HepG2 (cell line): Measurements from ENCODE around the gene ACSS1. TPM values are rescaled to one million over a fixed set of nuclear protein-coding genes. Genes with fewer than 3 reads are reported as not detected.

Experiments
- DPF2 ChIP-seq: sonication (generic); formaldehyde crosslinking; IDR thresholded peaks from 2 replicates; pipeline ENCODE4 v1.4.0; 2020; ENCODE audit warnings: mild to moderate bottlenecking, low read depth, missing genetic modification reagents, borderline replicate concordance
- GFI1 ChIP-seq: sonication (generic); formaldehyde crosslinking; IDR thresholded peaks from 2 replicates; pipeline ENCODE4 v1.5.0; 2020; ENCODE audit warnings: missing genetic modification reagents, mild to moderate bottlenecking, borderline replicate concordance
- MAFF ChIP-seq: IDR thresholded peaks from 2 replicates; pipeline ENCODE4 v1.6.1; 2011; ENCODE audit warnings: low read depth, low read length, improper control_type of control experiment
- MTF2 ChIP-seq: sonication (generic); formaldehyde crosslinking; IDR thresholded peaks from 2 replicates; pipeline ENCODE4 v1.5.0; 2020; ENCODE audit warnings: missing genetic modification reagents, borderline replicate concordance
- NR2C2 ChIP-seq: sonication (generic); formaldehyde crosslinking; IDR thresholded peaks from 2 replicates; pipeline ENCODE4 v1.4.0; 2020; ENCODE audit warnings: missing genetic modification reagents, mild to moderate bottlenecking, moderate library complexity, borderline replicate concordance
- ONECUT2 ChIP-seq: sonication (generic); formaldehyde crosslinking; IDR thresholded peaks from 2 replicates; pipeline ENCODE4 v1.4.0; 2020; ENCODE audit warnings: missing genetic modification reagents
- TEAD3 ChIP-seq: optimal IDR thresholded peaks from 2 replicates; pipeline ENCODE3; 2016; ENCODE audit warnings: borderline replicate concordance
- THAP11 ChIP-seq: IDR thresholded peaks from 2 replicates; pipeline ENCODE4 v1.6.1; 2016; ENCODE audit warnings: missing biosample characterization, missing genetic modification reagents
- ZNF256 ChIP-seq: sonication (generic); formaldehyde crosslinking; conservative IDR thresholded peaks from 2 replicates; pipeline ENCODE4 v1.4.0; 2020; ENCODE audit warnings: missing genetic modification reagents
- polyA plus RNA-seq, 8 experiments: library from polyadenylated mRNA; depleted of rRNA in 3 of 8; stranded (reverse) in 7 of 8; unstranded in 1 of 8; fragments of >200 nt; fragmentation: Illumina TruSeq in 4 of 8; extraction: Trizol in 4 of 8; gene quantifications; 2 replicates each; pipeline versions ENCODE4 v1.2.1 to v1.2.3, GENCODE V29; 2011 to 2016; ENCODE audit warnings: low read depth in 4 of 8, missing spikeins in 1 of 8, mixed read lengths in 1 of 8; ENCODE audit not compliant: insufficient read depth in 1 of 8
- total RNA-seq, 5 experiments: library from RNA; depleted of rRNA; stranded (reverse); fragments of >200 nt; fragmentation: Illumina TruSeq; extraction: Trizol; gene quantifications; 2 replicates each; pipeline ENCODE4 v1.2.3, GENCODE V29; 2016; ENCODE audit warnings: low read depth in 1 of 5
- TF ChIP-seq, protein P1 (sequence below): IDR thresholded peaks from 2 replicates; pipeline ENCODE4 v1.6.1; 2016; ENCODE audit warnings: low read depth, control low read depth
- TF ChIP-seq, protein P2 (sequence below): sonication (generic); formaldehyde crosslinking; conservative IDR thresholded peaks from 2 replicates; pipeline ENCODE4 v1.4.0; 2020; ENCODE audit warnings: mild to moderate bottlenecking, missing genetic modification reagents, moderate library complexity
- TF ChIP-seq, protein P3 (sequence below): sonication (generic); formaldehyde crosslinking; IDR thresholded peaks from 2 replicates; pipeline ENCODE4 v1.4.0; 2020; ENCODE audit warnings: missing genetic modification reagents
- TF ChIP-seq, protein P4 (sequence below): sonication (generic); formaldehyde crosslinking; IDR thresholded peaks from 2 replicates; pipeline ENCODE4 v1.8.1; 2023; ENCODE audit warnings: missing genetic modification reagents, inconsistent platforms, borderline replicate concordance
- TF ChIP-seq, protein P5 (sequence below): sonication (generic); formaldehyde crosslinking; IDR thresholded peaks from 2 replicates; pipeline ENCODE4 v1.4.0; 2020; ENCODE audit warnings: missing genetic modification reagents, mild to moderate bottlenecking, borderline replicate concordance
- TF ChIP-seq, protein P6 (sequence below): sonication (generic); formaldehyde crosslinking; IDR thresholded peaks from 2 replicates; pipeline ENCODE4 v1.4.0; 2020; ENCODE audit warnings: missing genetic modification reagents, borderline replicate concordance
- TF ChIP-seq, protein P7 (sequence below): sonication (generic); formaldehyde crosslinking; IDR thresholded peaks from 2 replicates; pipeline ENCODE4 v1.4.0; 2020; ENCODE audit warnings: missing genetic modification reagents, low read depth, mild to moderate bottlenecking, borderline replicate concordance

ACSS1 gene
- total and polyA plus RNA-seq, 2 of the 13 experiments (the other 11 are each of a cell fraction or from before 2014, with no cell fraction given), result 15.2 to 41.6 TPM

DNA sequence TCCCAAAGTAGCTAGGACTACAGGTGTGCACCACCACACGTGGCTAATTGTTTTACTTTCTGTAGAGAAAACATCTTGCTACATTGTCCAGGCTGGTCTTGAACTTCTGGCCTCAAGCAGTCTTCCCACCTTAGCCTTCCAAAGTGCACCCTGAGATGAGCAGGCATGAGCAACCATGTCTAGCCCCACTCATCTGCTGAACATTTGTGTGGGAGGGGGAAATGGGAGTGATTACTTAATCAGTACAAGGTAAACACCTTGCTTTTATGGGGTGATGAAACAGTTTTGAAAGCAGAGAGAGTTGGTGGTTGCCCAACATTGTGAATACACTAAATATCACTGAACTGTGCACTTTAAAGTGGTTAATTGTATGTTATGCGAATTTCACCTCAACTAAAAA is 70.7 kb downstream of the ACSS1 start (continued):
- TF ChIP-seq, protein P1, sequence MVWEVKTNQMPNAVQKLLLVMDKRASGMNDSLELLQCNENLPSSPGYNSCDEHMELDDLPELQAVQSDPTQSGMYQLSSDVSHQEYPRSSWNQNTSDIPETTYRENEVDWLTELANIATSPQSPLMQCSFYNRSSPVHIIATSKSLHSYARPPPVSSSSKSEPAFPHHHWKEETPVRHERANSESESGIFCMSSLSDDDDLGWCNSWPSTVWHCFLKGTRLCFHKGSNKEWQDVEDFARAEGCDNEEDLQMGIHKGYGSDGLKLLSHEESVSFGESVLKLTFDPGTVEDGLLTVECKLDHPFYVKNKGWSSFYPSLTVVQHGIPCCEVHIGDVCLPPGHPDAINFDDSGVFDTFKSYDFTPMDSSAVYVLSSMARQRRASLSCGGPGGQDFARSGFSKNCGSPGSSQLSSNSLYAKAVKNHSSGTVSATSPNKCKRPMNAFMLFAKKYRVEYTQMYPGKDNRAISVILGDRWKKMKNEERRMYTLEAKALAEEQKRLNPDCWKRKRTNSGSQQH (CRISPR knock-in tag), result 0 out of 2 replicates have a peak, but pooled peaks have one; percentile 15
- TF ChIP-seq MAFF (peak; percentile 26; the same call in 1 of the 2 replicates), ONECUT2 (CRISPR knock-in tag) (no peak), THAP11 (CRISPR knock-in tag) (peak; percentile 83), TEAD3 (CRISPR knock-in tag) (no peak), GFI1 (CRISPR knock-in tag) (peak; percentile 86), MTF2 (CRISPR knock-in tag) (no peak), NR2C2 (peak; percentile 79), ZNF256 (CRISPR knock-in tag) (no peak), DPF2 (CRISPR knock-in tag) (peak; percentile 72; the same call in 1 of the 2 replicates)
- TF ChIP-seq, protein P2, sequence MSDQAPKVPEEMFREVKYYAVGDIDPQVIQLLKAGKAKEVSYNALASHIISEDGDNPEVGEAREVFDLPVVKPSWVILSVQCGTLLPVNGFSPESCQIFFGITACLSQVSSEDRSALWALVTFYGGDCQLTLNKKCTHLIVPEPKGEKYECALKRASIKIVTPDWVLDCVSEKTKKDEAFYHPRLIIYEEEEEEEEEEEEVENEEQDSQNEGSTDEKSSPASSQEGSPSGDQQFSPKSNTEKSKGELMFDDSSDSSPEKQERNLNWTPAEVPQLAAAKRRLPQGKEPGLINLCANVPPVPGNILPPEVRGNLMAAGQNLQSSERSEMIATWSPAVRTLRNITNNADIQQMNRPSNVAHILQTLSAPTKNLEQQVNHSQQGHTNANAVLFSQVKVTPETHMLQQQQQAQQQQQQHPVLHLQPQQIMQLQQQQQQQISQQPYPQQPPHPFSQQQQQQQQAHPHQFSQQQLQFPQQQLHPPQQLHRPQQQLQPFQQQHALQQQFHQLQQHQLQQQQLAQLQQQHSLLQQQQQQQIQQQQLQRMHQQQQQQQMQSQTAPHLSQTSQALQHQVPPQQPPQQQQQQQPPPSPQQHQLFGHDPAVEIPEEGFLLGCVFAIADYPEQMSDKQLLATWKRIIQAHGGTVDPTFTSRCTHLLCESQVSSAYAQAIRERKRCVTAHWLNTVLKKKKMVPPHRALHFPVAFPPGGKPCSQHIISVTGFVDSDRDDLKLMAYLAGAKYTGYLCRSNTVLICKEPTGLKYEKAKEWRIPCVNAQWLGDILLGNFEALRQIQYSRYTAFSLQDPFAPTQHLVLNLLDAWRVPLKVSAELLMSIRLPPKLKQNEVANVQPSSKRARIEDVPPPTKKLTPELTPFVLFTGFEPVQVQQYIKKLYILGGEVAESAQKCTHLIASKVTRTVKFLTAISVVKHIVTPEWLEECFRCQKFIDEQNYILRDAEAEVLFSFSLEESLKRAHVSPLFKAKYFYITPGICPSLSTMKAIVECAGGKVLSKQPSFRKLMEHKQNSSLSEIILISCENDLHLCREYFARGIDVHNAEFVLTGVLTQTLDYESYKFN (CRISPR knock-in tag), result peak; percentile 62
- TF ChIP-seq, protein P3, sequence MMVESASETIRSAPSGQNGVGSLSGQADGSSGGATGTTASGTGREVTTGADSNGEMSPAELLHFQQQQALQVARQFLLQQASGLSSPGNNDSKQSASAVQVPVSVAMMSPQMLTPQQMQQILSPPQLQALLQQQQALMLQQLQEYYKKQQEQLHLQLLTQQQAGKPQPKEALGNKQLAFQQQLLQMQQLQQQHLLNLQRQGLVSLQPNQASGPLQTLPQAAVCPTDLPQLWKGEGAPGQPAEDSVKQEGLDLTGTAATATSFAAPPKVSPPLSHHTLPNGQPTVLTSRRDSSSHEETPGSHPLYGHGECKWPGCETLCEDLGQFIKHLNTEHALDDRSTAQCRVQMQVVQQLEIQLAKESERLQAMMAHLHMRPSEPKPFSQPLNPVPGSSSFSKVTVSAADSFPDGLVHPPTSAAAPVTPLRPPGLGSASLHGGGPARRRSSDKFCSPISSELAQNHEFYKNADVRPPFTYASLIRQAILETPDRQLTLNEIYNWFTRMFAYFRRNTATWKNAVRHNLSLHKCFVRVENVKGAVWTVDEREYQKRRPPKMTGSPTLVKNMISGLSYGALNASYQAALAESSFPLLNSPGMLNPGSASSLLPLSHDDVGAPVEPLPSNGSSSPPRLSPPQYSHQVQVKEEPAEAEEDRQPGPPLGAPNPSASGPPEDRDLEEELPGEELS (CRISPR knock-in tag), result peak; percentile 88
- TF ChIP-seq, protein P4, sequence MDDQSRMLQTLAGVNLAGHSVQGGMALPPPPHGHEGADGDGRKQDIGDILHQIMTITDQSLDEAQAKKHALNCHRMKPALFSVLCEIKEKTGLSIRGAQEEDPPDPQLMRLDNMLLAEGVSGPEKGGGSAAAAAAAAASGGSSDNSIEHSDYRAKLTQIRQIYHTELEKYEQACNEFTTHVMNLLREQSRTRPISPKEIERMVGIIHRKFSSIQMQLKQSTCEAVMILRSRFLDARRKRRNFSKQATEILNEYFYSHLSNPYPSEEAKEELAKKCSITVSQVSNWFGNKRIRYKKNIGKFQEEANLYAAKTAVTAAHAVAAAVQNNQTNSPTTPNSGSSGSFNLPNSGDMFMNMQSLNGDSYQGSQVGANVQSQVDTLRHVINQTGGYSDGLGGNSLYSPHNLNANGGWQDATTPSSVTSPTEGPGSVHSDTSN (CRISPR knock-in tag), result no peak
- TF ChIP-seq, protein P5, sequence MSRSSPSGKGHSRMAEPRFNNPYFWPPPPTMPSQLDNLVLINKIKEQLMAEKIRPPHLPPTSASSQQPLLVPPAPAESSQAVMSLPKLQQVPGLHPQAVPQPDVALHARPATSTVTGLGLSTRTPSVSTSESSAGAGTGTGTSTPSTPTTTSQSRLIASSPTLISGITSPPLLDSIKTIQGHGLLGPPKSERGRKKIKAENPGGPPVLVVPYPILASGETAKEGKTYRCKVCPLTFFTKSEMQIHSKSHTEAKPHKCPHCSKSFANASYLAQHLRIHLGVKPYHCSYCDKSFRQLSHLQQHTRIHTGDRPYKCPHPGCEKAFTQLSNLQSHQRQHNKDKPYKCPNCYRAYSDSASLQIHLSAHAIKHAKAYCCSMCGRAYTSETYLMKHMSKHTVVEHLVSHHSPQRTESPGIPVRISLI (CRISPR knock-in tag), result peak; percentile 72; the same call in 1 of the 2 replicates
- TF ChIP-seq, protein P6, sequence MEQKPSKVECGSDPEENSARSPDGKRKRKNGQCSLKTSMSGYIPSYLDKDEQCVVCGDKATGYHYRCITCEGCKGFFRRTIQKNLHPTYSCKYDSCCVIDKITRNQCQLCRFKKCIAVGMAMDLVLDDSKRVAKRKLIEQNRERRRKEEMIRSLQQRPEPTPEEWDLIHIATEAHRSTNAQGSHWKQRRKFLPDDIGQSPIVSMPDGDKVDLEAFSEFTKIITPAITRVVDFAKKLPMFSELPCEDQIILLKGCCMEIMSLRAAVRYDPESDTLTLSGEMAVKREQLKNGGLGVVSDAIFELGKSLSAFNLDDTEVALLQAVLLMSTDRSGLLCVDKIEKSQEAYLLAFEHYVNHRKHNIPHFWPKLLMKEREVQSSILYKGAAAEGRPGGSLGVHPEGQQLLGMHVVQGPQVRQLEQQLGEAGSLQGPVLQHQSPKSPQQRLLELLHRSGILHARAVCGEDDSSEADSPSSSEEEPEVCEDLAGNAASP (CRISPR knock-in tag), result 0 out of 2 replicates have a peak, but pooled peaks have one; percentile 45
- TF ChIP-seq, protein P7, sequence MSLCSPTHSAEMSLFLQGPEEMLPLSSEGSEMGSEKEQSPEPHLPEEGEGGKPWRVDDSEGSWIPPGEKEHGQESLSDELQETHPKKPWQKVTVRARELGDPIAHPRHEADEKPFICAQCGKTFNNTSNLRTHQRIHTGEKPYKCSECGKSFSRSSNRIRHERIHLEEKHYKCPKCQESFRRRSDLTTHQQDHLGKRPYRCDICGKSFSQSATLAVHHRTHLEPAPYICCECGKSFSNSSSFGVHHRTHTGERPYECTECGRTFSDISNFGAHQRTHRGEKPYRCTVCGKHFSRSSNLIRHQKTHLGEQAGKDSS (CRISPR knock-in tag), result 0 out of 2 replicates have a peak, but pooled peaks have one; percentile 35
